GM13976 (cell line): ENCODE results near the gene GGACT.

Experiments
- DNase-seq: peaks from one replicate; pipeline ENCODE4 v3.0.0; 2012; ENCODE audit warnings: low spot score
- in situ Hi-C: fragments of 300-500 bp; cut with MboI; formaldehyde crosslinking; loops from one replicate; pipeline ENCODE4 v1.12.0; 2022; ENCODE audit warnings: low sequenced_read_pairs, mixed read lengths, inconsistent platforms; ENCODE audit not compliant: unreplicated experiment
- TF ChIP-seq, protein P1 (sequence below): IDR thresholded peaks from 2 replicates; pipeline ENCODE4 v1.5.1; 2012; ENCODE audit warnings: borderline replicate concordance, mild to moderate bottlenecking; ENCODE audit not compliant: insufficient read depth; ENCODE audit errors: extremely low read depth, missing control alignments, control extremely low read depth

The GGACT gene

DNA sequence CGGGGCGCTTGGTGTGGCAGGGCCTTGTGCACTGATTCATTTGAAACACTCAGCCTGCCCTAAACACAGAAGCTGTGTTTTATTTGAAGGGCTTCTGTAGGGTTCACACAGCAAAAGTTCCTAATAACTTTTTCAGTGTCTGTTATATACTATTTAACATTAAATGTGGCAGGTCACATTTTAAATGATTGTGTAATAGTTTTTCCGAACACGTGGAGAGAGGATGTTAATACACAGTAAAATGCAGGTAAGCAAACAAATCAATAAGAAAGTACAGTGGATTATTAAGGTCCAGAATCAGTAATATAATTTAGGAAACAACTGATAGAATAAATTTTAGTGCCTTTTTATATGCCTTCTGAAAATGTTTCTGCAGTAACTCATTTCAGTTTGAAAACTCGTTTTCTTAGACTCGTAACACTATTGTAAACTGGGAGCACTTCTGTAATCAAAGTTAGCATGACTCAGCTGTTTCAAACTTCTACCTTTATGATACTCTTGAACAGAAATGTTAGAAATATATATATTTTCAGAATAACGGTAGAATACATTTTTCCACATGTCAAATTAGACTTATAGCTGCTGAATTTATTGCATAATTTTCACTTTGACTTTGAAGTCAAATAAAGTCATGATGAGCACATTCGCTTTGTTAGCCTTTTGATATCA lies 70.1 kb downstream of the GGACT start:
- TF ChIP-seq, protein P1, sequence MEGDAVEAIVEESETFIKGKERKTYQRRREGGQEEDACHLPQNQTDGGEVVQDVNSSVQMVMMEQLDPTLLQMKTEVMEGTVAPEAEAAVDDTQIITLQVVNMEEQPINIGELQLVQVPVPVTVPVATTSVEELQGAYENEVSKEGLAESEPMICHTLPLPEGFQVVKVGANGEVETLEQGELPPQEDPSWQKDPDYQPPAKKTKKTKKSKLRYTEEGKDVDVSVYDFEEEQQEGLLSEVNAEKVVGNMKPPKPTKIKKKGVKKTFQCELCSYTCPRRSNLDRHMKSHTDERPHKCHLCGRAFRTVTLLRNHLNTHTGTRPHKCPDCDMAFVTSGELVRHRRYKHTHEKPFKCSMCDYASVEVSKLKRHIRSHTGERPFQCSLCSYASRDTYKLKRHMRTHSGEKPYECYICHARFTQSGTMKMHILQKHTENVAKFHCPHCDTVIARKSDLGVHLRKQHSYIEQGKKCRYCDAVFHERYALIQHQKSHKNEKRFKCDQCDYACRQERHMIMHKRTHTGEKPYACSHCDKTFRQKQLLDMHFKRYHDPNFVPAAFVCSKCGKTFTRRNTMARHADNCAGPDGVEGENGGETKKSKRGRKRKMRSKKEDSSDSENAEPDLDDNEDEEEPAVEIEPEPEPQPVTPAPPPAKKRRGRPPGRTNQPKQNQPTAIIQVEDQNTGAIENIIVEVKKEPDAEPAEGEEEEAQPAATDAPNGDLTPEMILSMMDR: no peak
- in situ Hi-C loops: loop anchor here (25.0 kb wide), 1 partner anchor 606 kb away; no protein-coding TSS in a partner anchor
- DNase-seq: no peak

GRCh38 chr13:100517728-100518127 lies 70.9 kb downstream of the GGACT start:
- TF ChIP-seq, protein P1: no peak

GRCh38 chr13:100517135-100517534 lies 71.5 kb downstream of the GGACT start:
- TF ChIP-seq, protein P1: no peak
- no peak for DNase-seq
- in situ Hi-C loops: loop anchor here (25.0 kb wide), 1 partner anchor 605 kb away; no protein-coding TSS in a partner anchor

More at GRCh38 chr13:100517728-100518127, 70.9 kb downstream of the GGACT start:
- DNase-seq: no peak
- in situ Hi-C loops: loop anchor here (25.0 kb wide), 1 partner anchor 605 kb away; no protein-coding TSS in a partner anchor

DNA sequence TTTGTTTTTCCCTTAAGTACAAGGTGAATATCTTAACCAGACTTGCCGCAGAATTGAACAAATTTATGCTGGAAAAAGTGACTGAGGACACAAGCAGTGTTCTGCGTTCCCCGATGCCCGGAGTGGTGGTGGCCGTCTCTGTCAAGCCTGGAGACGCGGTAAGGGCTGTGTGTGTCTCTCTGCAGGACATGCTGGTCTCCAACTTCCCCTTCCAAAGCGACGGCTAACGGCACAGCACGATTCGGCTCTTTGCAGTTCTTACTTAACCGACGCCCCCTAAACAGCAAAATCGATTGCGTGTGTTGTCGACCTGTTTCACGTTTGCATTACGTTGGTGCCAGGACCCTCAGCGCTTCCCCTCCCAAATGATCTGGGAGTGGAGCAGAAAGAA lies 73.2 kb downstream of the GGACT start:
- in situ Hi-C loops: loop anchor here (25.0 kb wide), 1 partner anchor 603 kb away; no protein-coding TSS in a partner anchor
- TF ChIP-seq, protein P1: no peak
- DNase-seq: no peak

DNA sequence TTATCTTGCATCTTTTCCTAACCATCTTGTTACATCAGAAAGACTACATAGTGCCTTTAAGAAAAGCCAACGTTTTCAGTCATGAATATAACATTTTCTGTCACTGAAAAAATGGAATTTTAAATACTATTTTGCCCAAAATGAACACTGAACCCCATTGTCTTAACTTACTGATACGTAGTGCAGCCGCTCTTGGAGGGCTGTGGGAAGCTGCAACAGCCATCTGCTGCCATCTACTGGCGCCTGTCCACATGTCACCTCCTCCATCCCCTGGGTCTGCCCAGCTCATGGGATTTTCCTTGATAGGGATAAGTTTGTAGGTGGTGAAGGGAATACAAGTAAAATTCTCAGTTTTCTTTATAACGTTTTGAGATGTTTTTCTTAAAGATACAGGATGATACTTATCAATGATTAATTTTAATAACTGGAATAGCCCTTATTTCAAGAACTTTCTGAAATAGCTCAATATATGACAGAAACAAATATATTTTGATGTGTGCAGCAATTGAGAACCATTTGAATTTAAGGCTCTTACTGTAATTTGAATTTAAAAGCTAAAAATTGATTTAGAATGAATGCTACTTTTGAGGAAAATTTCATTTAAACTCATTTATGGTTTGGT lies 73.7 kb downstream of the GGACT start:
- peak; percentile 88 for DNase-seq
- in situ Hi-C loops: loop anchor here (25.0 kb wide), 1 partner anchor 603 kb away; no protein-coding TSS in a partner anchor
- TF ChIP-seq, protein P1: peak; percentile 90

GRCh38 chr13:100513987-100514670 lies 74.5 kb downstream of the GGACT start:
- TF ChIP-seq, protein P1: no peak
- no peak for DNase-seq
- in situ Hi-C loops: loop anchor here (25.0 kb wide), 1 partner anchor 602 kb away; no protein-coding TSS in a partner anchor
